ENCODE data around the gene GALP. TPM values are rescaled to one million over a fixed set of nuclear protein-coding genes. Genes with fewer than 3 reads are reported as not detected.

The GALP gene
- total RNA-seq, 6 experiments from 2014 or later: 0.42 to 0.46 TPM; not detected in 4

GRCh38 chr19:56177564-56178243 lies 1.9 kb downstream of the GALP start:
- DNase-seq (no peak), ATAC-seq (no peak)
- intact Hi-C loops (cut with DNase I): loop anchor here in 1 of 2 donors (10.0 kb wide), 2 partner anchors 73 to 103 kb away; no protein-coding TSS in a partner anchor

GRCh38 chr19:56189785-56190184 lies 14.0 kb downstream of the GALP start:
- no peaks in the 10 kb centered on the region for H3K9me3 ChIP-seq
- WGBS (ENCODE audit: insufficient coverage, low coverage, low lambda C conversion rate, missing lambda C conversion rate): 31% methylated on average over 3 of the region's 17 CpGs
- intact Hi-C loops (cut with DNase I): no loop called here

More at GRCh38 chr19:56177564-56178243, 1.9 kb downstream of the GALP start:
- H3K27ac ChIP-seq: no peak overlapping the region
- 63% methylated on average over 8 of the region's 11 CpGs for WGBS (ENCODE audit: insufficient coverage, low coverage, low lambda C conversion rate, missing lambda C conversion rate)
- H3K36me3 ChIP-seq: no peaks in the 10 kb centered on the region
- H3K4me1 ChIP-seq: peaks cover 0 to 8% (median 0%) of the 10 kb centered on the region in 4 donors
- H3K27me3 ChIP-seq: no peaks in the 10 kb centered on the region
- TF ChIP-seq CTCF (IDR thresholded peaks at IDR 0.05) (no peak), POLR2A (IDR thresholded peaks at IDR 0.05) (no peak)
- no peak overlapping the region for H3K4me3 ChIP-seq
- no peaks in the 10 kb centered on the region for H3K9me3 ChIP-seq

GRCh38 chr19:56191115-56191514 lies 15.3 kb downstream of the GALP start:
- H3K4me3 ChIP-seq: no peak overlapping the region
- WGBS (ENCODE audit: insufficient coverage, low coverage, low lambda C conversion rate, missing lambda C conversion rate): 65% methylated on average over 5 of the region's 7 CpGs
- ATAC-seq (no peak), DNase-seq (no peak)
- no peaks in the 10 kb centered on the region for H3K4me1 ChIP-seq
- H3K27ac ChIP-seq: no peak overlapping the region
- TF ChIP-seq CTCF (IDR thresholded peaks at IDR 0.05): no peak
- TF ChIP-seq POLR2A (IDR thresholded peaks at IDR 0.05): no peak
- intact Hi-C loops (cut with DNase I): no loop called here
- no peaks in the 10 kb centered on the region for H3K9me3 ChIP-seq
- no peaks in the 10 kb centered on the region for H3K36me3 ChIP-seq
- no peaks in the 10 kb centered on the region for H3K27me3 ChIP-seq

More at GRCh38 chr19:56189785-56190184, 14.0 kb downstream of the GALP start:
- ATAC-seq (no peak), DNase-seq (no peak)
- Histone ChIP-seq H3K4me3 (no peak overlapping the region), H3K27ac (no peak overlapping the region), H3K4me1 (no peaks in the 10 kb centered on the region), H3K36me3 (no peaks in the 10 kb centered on the region), H3K27me3 (no peaks in the 10 kb centered on the region)
- TF ChIP-seq POLR2A (IDR thresholded peaks at IDR 0.05): no peak
- no peak for TF ChIP-seq CTCF (IDR thresholded peaks at IDR 0.05)

- DNase-seq (no peak), ATAC-seq (no peak)
- no peak for TF ChIP-seq CTCF (IDR thresholded peaks at IDR 0.05)
- no peak for TF ChIP-seq POLR2A (IDR thresholded peaks at IDR 0.05)
- intact Hi-C loops (cut with DNase I): no loop called here
- Histone ChIP-seq H3K4me1 (no peaks in the 10 kb centered on the region), H3K4me3 (no peak overlapping the region), H3K27ac (no peak overlapping the region), H3K9me3 (no peaks in the 10 kb centered on the region), H3K36me3 (no peaks in the 10 kb centered on the region), H3K27me3 (no peaks in the 10 kb centered on the region)
- WGBS (ENCODE audit: insufficient coverage, low coverage, low lambda C conversion rate, missing lambda C conversion rate): 80% methylated on average over 2 of the region's 10 CpGs
Measured at GRCh38 chr19:56191711-56192110, 15.9 kb downstream of the GALP start.

All from right lobe of liver (tissue), 6 donors.